ENCODE results near the gene TDRD1. TPM values are rescaled to one million over a fixed set of nuclear protein-coding genes. Genes with fewer than 3 reads are reported as not detected.

Gene TDRD1
- total and polyA plus RNA-seq, 2 donors (not counting 3 experiments of a cell fraction or from before 2014, with no cell fraction given), result not detected

- no peak overlapping the region for H3K27ac ChIP-seq (ENCODE audit: insufficient read depth, low read depth, low read length)
- no peak for TF ChIP-seq CTCF (IDR thresholded peaks at IDR 0.05; ENCODE audit: extremely low read depth in 1 of 2, insufficient read depth in 1 of 2, low read depth in 1 of 2, low read length in 2 of 2)
- no peak for TF ChIP-seq FOS (IDR thresholded peaks at IDR 0.05; ENCODE audit: borderline replicate concordance, insufficient read depth, low read length)
- TF ChIP-seq JUN (IDR thresholded peaks at IDR 0.05; ENCODE audit: borderline replicate concordance, insufficient read depth, insufficient read length, low read depth), result no peak
- no peak for TF ChIP-seq POLR2AphosphoS5 (IDR thresholded peaks at IDR 0.05; ENCODE audit: insufficient read depth, low read depth, low read length)
- no peak for TF ChIP-seq GATA2 (IDR thresholded peaks at IDR 0.05; ENCODE audit: insufficient read depth, insufficient read length, low read depth, low read length)
- TF ChIP-seq EZH2 (IDR thresholded peaks at IDR 0.05; ENCODE audit: borderline replicate concordance, low read depth, low read length, severe bottlenecking), result no peak
- TF ChIP-seq POLR2A (IDR thresholded peaks at IDR 0.05; ENCODE audit: low read depth, low read length), result no peak
- TF ChIP-seq MAX (IDR thresholded peaks at IDR 0.05; ENCODE audit: insufficient read depth, insufficient read length), result no peak
- no peak for TF ChIP-seq MYC (IDR thresholded peaks at IDR 0.05; ENCODE audit: low read depth, low read length)
- H3K36me3 ChIP-seq (ENCODE audit: control insufficient read depth in 2 of 2, extremely low read depth in 1 of 2, insufficient read depth in 2 of 2, low read length in 2 of 2), result no peaks in the 10 kb centered on the region
- H2AFZ ChIP-seq (ENCODE audit: low read depth, low read length), result no peak overlapping the region
- no peaks in the 10 kb centered on the region for H3K27me3 ChIP-seq (ENCODE audit: control insufficient read depth in 2 of 2, insufficient read depth in 2 of 2, low read length in 2 of 2)
- H3K4me2 ChIP-seq (ENCODE audit: insufficient read depth, low read length), result no peak overlapping the region
- no peak overlapping the region for H3K4me3 ChIP-seq (replicated peaks in 1 of 3; ENCODE audit: insufficient read depth in 1 of 3, low read depth in 1 of 3, low read length in 3 of 3)
- H4K20me1 ChIP-seq (replicated peaks; ENCODE audit: control insufficient read depth, extremely low read depth, insufficient read depth, low read length), result no peaks in the 10 kb centered on the region
- H3K4me1 ChIP-seq (ENCODE audit: control insufficient read depth, extremely low read depth, insufficient read depth, low read length), result no peaks in the 10 kb centered on the region
- H3K79me2 ChIP-seq (ENCODE audit: control insufficient read depth, insufficient read depth, low read length), result peaks cover 17% of the 10 kb centered on the region
- no peaks in the 10 kb centered on the region for H3K9me3 ChIP-seq (replicated peaks; ENCODE audit: control insufficient read depth, insufficient read depth, low read length)
- intact Hi-C loops (cut with micrococcal nuclease), result no loop called here
- ChIA-PET POLR2A (no interaction called here), CTCF (no interaction called here)
- BruUV-seq (replicated peaks), result no TSS peak
- H3K9ac ChIP-seq (replicated peaks; ENCODE audit: extremely low read depth, insufficient read depth, low read length), result no peak overlapping the region
- FAIRE-seq (no peak), DNase-seq (ENCODE audit: low read depth, low spot score) (no peak)
- H3K9me1 ChIP-seq (replicated peaks; ENCODE audit: control insufficient read depth, extremely low read depth, insufficient read depth, low read length), result no peaks in the 10 kb centered on the region
- dilution Hi-C loops (cut with MboI; ENCODE audit: extremely low pct_ligation_motif_present, low sequenced_read_pairs), result no loop called here
Observed at GRCh38 chr10:114166494-114166893, 12.7 kb upstream of the TDRD1 start.
